Stimulated activated naive CD4-positive, alpha-beta T cell treated with Interleukin-2 at 50 U/mL for 16 hours (primary cell): Measurements from ENCODE around the gene CACNA2D2.

ENCODE experiments used
- DNase-seq: peaks from one replicate; lab custom pipeline; 2025; lab: John Stamatoyannopoulos, UW

CACNA2D2 gene

GRCh38 chr3:50369012-50369670 is 134.3 kb downstream of the CACNA2D2 start:
- no peak for DNase-seq

GRCh38 chr3:50365842-50366220 is 137.6 kb downstream of the CACNA2D2 start:
- no peak for DNase-seq

GRCh38 chr3:50365080-50365841 is 138.2 kb downstream of the CACNA2D2 start:
- DNase-seq, result peak; percentile 94

GRCh38 chr3:50364573-50365079 is 138.8 kb downstream of the CACNA2D2 start:
- no peak for DNase-seq

GRCh38 chr3:50359760-50360110 is 143.7 kb downstream of the CACNA2D2 start:
- DNase-seq, result no peak

GRCh38 chr3:50358911-50359759 is 144.3 kb downstream of the CACNA2D2 start, which contains the start of gene TMEM115:
TMEM115 (minus strand) TSS chr3:50359521; CDS start chr3:50359063, 458 bp downstream.
- peak; percentile 96 for DNase-seq

GRCh38 chr3:50358355-50358910 is 145.0 kb downstream of the CACNA2D2 start:
- no peak for DNase-seq

- no peak for DNase-seq
Measured at GRCh38 chr3:50357481-50357880, 146.0 kb downstream of the CACNA2D2 start.

- no peak for DNase-seq
Measured at GRCh38 chr3:50356553-50356952, 146.9 kb downstream of the CACNA2D2 start.

GRCh38 chr3:50355829-50356552 is 147.4 kb downstream of the CACNA2D2 start:
- no peak for DNase-seq

GRCh38 chr3:50354850-50355249 is 148.6 kb downstream of the CACNA2D2 start:
- no peak for DNase-seq

GRCh38 chr3:50354186-50354764 is 149.2 kb downstream of the CACNA2D2 start:
- DNase-seq, result no peak

GRCh38 chr3:50353245-50354004 is 150.0 kb downstream of the CACNA2D2 start:
- DNase-seq, result no peak

- DNase-seq, result no peak
Measured at GRCh38 chr3:50352781-50353180, 150.7 kb downstream of the CACNA2D2 start.

- no peak for DNase-seq
Measured at GRCh38 chr3:50351323-50351697, 152.1 kb downstream of the CACNA2D2 start.

GRCh38 chr3:50350527-50351322 is 152.7 kb downstream of the CACNA2D2 start, which contains the start of the genes CYB561D2 and NPRL2:
CYB561D2 (plus strand) TSS chr3:50350862; CDS start chr3:50351434, 572 bp downstream.
NPRL2 (minus strand) TSS chr3:50350775; CDS start chr3:50350652, 123 bp downstream.
- DNase-seq, result peak; percentile 99

GRCh38 chr3:50350213-50350526 is 153.3 kb downstream of the CACNA2D2 start:
- DNase-seq, result no peak

GRCh38 chr3:50347187-50347813 is 156.1 kb downstream of the CACNA2D2 start:
- peak; percentile 71 for DNase-seq
